ENCODE measurements around the gene NTN5. TPM values are rescaled to one million over a fixed set of nuclear protein-coding genes. Genes with fewer than 3 reads are reported as not detected.

Gene NTN5
- total RNA-seq, 1 donor from 2014 or later = 0.11 TPM

DNA sequence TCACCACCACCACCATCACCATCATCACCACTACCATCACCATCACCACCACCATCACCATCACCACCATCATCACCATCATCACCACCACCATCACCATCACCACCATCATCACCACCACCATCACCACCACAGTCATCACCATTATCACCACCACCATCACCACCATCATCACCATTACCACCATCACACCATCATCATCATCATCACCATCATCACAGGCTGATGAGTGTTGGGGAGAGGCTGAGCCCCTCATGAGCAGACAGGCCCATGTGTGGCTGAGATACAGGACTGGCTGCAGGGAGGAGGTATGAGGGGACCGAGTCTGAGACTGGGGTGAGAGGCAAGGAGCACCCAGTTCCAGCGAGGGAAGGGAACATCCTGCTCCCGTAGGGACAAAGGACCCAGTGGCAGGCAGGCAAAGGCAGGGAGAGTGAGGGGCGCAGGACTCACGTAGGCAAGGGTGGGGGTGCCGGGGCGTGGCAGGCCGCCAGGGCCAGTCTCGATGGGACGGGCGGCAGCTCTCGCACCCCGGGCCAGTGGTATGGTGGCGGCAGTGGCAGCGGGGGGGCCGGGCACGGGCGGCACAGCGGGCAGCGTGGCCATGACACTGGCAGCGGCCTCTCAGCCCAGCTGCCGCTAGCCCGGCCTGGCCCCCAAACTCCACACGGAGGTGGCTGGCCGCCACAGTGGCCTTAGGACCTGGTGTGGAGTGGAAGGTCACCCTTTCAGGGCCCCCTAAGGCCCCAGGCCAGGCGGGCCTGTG is 2.7 kb downstream of the NTN5 start:
- H3K9me3 ChIP-seq (replicated peaks) = no peaks in the 10 kb centered on the region
- H3K36me3 ChIP-seq = no peaks in the 10 kb centered on the region
- H3K27me3 ChIP-seq (ENCODE audit: low read depth) = no peaks in the 10 kb centered on the region
- H3K27ac ChIP-seq (replicated peaks) = no peak overlapping the region
- intact Hi-C loops (cut with micrococcal nuclease) = no loop called here
- DNase-seq = no peak
- peaks cover 2% of the 10 kb centered on the region for H3K4me1 ChIP-seq
- TF ChIP-seq, protein P1, sequence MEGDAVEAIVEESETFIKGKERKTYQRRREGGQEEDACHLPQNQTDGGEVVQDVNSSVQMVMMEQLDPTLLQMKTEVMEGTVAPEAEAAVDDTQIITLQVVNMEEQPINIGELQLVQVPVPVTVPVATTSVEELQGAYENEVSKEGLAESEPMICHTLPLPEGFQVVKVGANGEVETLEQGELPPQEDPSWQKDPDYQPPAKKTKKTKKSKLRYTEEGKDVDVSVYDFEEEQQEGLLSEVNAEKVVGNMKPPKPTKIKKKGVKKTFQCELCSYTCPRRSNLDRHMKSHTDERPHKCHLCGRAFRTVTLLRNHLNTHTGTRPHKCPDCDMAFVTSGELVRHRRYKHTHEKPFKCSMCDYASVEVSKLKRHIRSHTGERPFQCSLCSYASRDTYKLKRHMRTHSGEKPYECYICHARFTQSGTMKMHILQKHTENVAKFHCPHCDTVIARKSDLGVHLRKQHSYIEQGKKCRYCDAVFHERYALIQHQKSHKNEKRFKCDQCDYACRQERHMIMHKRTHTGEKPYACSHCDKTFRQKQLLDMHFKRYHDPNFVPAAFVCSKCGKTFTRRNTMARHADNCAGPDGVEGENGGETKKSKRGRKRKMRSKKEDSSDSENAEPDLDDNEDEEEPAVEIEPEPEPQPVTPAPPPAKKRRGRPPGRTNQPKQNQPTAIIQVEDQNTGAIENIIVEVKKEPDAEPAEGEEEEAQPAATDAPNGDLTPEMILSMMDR (IDR thresholded peaks at IDR 0.05; ENCODE audit: borderline replicate concordance) = no peak
- no peak overlapping the region for H3K4me3 ChIP-seq

DNA sequence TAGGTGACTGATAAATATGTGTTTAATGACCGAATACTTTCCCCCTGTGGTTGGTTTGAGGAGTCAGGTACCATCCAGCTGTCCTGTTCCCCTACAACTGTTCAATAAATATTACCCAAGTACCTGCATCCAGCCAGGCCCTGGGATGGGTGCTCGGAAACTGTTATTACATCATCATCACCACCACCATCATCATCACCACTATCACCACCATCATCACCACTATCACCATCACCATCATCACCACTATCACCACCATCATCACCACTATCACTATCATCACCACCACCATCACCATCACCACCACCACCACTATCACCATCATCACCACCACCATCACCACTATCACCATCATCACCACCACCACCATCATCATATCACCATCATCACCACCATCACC is 4.1 kb downstream of the NTN5 start:
- Histone ChIP-seq H3K27ac (replicated peaks) (no peak overlapping the region), H3K4me3 (no peak overlapping the region), H3K36me3 (no peaks in the 10 kb centered on the region), H3K27me3 (ENCODE audit: low read depth) (no peaks in the 10 kb centered on the region), H3K4me1 (no peaks in the 10 kb centered on the region), H3K9me3 (replicated peaks) (no peaks in the 10 kb centered on the region)
- intact Hi-C loops (cut with micrococcal nuclease) = no loop called here
- TF ChIP-seq, protein P1 (IDR thresholded peaks at IDR 0.05; ENCODE audit: borderline replicate concordance) = no peak
- DNase-seq = no peak

DNA sequence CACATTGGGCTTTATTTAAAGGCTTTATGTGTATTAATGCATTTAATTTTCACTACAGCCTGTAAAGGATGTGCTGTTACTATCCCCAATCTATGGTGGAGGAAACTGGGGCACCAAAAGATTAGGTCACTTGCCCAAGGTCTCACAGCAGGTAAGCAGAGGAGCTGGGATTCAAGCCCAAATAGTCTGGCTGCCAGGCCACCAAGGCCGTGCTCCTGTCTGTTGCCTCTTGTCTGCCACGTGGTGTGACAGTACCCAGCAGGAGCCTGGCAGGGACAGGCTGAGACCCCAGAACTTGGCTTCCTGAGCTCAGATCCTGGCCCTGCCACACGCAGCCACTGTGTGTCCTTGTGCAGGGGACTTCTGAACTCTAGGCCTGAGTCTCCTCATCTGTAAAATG is 4.5 kb downstream of the NTN5 start:
- TF ChIP-seq, protein P1 (IDR thresholded peaks at IDR 0.05; ENCODE audit: borderline replicate concordance) = no peak
- H3K9me3 ChIP-seq (replicated peaks) = no peaks in the 10 kb centered on the region

DNA sequence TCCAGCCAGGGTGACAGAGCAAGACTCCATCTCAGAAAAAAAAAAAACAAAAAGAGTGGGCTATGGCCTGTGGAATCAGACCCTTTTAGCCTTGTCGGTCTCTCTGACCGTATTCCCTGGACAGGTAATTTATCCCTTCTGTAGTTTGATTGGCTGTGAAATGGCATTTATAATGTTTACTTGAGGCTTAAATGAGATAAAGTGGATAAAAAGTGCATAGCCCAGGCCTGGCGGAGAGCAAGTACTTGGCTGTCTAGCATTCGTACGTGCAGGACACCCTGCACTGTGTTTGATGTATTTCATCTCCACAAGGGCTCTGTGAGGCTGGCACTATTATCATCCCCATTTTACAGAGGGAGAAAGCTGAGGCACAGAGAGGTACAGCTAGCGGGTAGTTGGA is 7.0 kb downstream of the NTN5 start:
- Histone ChIP-seq H3K27ac (replicated peaks) (no peak overlapping the region), H3K4me3 (no peak overlapping the region), H3K27me3 (ENCODE audit: low read depth) (no peaks in the 10 kb centered on the region), H3K9me3 (replicated peaks) (no peaks in the 10 kb centered on the region), H3K4me1 (peaks cover 6% of the 10 kb centered on the region), H3K36me3 (no peaks in the 10 kb centered on the region)
- TF ChIP-seq, protein P1 (IDR thresholded peaks at IDR 0.05; ENCODE audit: borderline replicate concordance) = no peak
- no peak for DNase-seq
- intact Hi-C loops (cut with micrococcal nuclease) = no loop called here

More for the DNA sequence above, 4.5 kb downstream of the NTN5 start:
- intact Hi-C loops (cut with micrococcal nuclease) = no loop called here
- Histone ChIP-seq H3K4me1 (no peaks in the 10 kb centered on the region), H3K4me3 (no peak overlapping the region), H3K27ac (replicated peaks) (no peak overlapping the region), H3K27me3 (ENCODE audit: low read depth) (no peaks in the 10 kb centered on the region), H3K36me3 (no peaks in the 10 kb centered on the region)
- no peak for DNase-seq

DNA sequence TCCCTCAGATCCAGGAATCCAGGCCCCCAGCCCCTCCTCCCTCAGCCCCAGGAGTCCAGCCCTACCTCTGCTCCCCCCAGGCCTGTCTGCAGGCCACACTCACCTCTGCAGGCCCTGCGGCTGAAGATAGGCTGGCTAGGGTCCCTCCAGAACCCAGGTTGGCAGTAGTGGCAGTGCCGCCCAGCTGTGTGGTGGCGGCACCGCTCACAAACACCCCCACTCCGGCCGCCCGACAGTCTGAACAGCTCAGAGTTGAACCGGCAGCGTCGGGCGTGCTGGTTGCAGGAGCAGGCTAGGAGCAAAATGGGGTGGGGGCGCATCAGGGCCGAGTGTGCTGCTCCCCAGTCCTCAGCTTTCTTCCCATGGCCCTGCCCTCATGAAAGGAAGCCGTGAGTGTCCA is 8.3 kb downstream of the NTN5 start:
- no peak for DNase-seq
- no peaks in the 10 kb centered on the region for H3K9me3 ChIP-seq (replicated peaks)
- intact Hi-C loops (cut with micrococcal nuclease) = no loop called here
- H3K4me3 ChIP-seq = no peak overlapping the region
- H3K4me1 ChIP-seq = peaks cover 13% of the 10 kb centered on the region
- no peak overlapping the region for H3K27ac ChIP-seq (replicated peaks)
- H3K27me3 ChIP-seq (ENCODE audit: low read depth) = no peaks in the 10 kb centered on the region
- TF ChIP-seq, protein P1 (IDR thresholded peaks at IDR 0.05; ENCODE audit: borderline replicate concordance) = no peak
- no peaks in the 10 kb centered on the region for H3K36me3 ChIP-seq

All from left ventricle myocardium inferior (tissue), 1 donor.